SK-N-MC (cell line): ENCODE data around the gene SGMS1.
"Not testable (repeated sequence)": the region's sequence is repeated elsewhere in the genome, so short reads cannot be mapped to it uniquely, and the experiment has no call there.

ENCODE experiments used
- EZH2 ChIP-seq: fragments of 200-600 bp; sonication (generic); IDR thresholded peaks from one replicate; pipeline ENCODE4 v1.6.1; 2017; ENCODE audit warnings: antibody characterized with exemption
- FOXP2 ChIP-seq: optimal IDR thresholded peaks from 2 replicates; pipeline ENCODE3; 2011; ENCODE audit warnings: mild to moderate bottlenecking, moderate library complexity; ENCODE audit not compliant: insufficient read depth; ENCODE audit errors: extremely low read length, control extremely low read depth
- POLR2AphosphoS5 ChIP-seq: IDR thresholded peaks from 2 replicates; pipeline ENCODE4 v1.6.1; 2012; ENCODE audit warnings: mild to moderate bottlenecking, low read depth, low read length, borderline replicate concordance

DNA sequence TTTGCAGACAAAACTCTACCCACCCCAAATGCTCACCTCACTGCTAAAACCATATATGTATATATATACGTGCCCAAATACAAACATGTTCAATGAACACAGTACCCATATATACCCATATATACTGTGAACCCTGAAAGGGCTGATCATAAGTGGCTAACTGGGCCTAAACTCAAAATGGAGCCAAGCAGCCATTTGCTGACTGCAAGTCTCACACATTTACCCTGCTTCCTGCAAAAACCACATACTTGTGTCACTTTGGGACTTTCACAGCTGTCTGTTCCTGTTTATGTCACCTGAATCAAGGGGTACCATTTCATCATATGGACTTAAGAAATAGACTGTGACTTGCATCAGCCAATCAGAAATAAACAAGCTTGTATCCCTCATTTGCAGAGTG, 48.4 kb upstream of the SGMS1 start:
- not testable (repeated sequence) for TF ChIP-seq EZH2, POLR2AphosphoS5, FOXP2
